Measurements from ENCODE around the gene PLET1.

PLET1 gene

DNA sequence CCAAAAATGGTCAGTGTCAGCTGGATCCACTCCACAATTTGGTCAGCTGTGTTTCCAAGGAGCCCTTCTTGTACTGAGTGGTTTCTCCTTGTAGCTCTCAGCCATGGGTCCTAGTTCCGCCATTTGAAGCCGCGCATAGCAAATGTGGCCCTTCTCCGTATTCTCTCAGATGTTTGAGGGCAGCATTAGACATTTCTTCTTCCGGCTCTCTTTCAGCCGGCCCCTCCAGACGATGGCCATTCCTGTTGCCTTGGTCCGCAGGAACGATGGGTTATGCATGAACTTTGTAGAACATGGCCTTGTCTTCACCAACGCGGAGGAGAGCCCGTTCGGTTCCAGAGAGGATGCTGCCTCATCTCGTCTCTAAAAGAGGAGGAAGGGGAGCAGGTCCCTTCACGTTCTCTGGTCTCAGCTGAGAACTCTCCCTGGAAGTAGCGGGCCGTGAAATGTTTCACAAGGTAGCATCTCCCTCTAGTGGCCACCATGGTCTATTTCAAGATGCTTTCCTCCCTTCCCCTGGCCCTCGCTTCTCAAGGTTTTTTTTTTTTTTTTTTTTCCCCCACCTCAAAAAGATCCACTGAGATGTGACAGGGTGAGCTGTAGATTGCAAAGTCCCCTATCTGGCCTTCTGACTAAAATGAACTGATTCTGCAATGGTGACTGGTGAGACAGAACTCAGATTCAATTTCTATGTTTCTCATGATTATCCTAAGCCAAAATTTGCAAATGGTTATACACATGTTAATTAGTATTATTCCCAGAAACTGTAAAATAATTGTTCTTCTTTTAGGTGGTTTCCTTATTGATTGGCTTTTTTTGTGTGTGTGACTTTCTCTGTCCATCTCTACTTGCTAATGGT lies 19.8 kb upstream of the PLET1 start:
- DNase-seq, result peak; percentile 74

DNA sequence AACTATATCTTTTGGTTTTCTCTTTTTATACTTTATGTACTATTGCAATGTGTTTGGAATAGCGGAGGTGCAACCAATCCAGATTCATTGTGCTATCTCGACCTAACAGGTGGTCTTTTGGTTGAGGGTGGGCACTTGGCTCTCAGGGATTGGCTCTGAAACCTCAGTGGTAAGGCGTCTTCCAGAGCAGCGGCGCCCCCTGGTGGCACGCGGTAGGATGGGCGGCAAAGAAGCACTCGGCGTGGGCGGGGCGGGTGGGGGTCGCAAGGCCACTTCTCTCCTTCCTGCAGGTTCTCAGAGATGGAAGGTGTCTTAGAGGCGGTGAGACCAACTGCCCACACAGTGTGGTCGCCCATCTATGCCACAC lies 19.2 kb upstream of the PLET1 start:
- peak; percentile 83 for DNase-seq

DNA sequence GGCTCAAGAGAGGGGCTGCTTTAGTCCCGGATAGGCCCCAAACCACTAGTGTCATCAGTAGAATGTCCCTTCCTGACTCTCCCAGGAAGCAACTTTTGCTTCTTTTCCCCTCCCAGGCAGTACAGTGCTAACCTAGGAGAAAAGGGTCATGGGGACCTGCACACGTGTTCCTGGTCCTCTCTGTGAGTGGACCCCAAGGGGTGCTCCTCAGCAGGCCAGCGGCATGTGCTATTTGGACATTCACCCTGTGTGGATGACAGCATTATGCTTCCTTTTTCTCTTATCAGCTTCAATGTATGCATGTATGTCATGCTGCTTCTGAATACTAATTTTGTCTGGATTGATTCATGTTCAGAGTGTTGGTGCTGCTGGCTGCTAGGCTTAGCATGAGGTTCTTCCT lies 18.1 kb upstream of the PLET1 start:
- no peak for DNase-seq

DNA sequence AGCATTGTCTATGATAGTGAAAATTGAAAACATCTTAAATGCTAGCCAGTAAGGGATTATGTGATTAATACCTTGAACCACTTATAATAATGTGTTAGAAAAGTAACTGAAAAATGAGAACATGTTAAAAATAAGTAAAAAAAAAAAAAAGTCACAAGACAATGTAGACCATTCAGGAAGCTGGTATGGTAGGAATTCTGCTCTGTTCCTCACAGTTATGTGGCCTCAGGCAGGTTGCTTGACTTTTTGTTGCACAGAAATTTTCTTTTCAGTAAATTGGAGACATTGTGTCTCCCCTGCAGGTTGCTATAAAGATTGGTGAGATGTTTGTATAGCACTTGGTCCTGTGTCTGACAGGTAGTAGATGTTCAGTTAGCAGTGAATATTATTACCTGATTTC lies 17.3 kb upstream of the PLET1 start:
- DNase-seq, result no peak

DNA sequence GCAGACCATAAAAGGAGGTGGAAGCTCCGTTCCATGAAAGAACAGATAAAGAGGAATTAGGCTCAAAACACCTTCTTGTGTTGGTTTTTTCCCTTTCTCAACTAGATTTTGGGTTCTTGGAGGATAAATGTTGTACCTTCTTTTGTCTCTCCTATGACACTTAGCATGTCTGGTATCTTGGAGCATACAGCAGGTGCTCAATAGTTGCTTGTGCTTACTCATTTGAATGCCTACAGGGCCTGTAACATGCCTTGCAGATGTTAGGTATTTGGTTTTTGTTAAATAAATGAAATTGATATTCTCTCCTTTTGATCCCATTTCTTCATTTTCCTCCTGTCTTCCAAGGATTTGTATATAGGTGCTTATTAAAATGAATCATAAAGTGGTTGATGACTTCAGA lies 16.4 kb upstream of the PLET1 start:
- no peak for DNase-seq

DNA sequence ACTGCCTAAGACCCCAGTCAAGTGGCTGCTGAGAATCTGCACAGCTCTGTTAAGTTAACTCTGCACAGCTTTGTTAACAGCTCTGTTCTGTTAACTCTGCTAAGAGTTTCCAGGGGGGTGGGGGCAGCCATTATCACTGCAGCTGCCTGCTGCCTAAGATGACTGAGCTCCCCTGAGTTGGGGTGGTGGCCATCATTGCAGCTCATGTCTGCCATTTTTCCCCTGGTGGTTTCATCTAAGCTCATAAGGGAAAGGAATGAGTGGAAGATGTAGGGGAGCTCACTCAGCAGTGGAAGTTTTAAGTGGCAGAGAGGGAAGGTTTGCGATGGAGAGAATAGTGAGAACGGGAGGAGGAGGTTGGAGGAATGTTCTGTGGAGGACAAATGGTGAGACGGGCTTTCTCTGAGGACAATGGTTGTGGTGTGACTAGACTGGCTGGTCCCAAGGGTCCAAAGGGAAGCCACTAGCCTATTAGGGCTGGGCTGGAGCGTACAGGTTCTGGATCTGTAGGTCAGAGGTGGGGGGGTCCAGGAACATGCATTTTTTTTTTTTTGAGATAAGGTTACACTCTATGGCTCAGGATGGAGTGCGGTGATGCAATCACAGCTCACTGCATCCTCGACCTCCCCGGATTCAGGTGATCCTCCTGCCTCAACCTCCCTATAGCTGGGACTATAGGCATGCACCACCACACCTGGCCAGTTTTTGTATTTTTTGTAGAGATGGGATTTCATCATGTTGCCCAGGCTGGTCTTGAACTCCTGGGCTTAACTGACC lies 13.5 kb upstream of the PLET1 start:
- peak; percentile 22 for DNase-seq

DNA sequence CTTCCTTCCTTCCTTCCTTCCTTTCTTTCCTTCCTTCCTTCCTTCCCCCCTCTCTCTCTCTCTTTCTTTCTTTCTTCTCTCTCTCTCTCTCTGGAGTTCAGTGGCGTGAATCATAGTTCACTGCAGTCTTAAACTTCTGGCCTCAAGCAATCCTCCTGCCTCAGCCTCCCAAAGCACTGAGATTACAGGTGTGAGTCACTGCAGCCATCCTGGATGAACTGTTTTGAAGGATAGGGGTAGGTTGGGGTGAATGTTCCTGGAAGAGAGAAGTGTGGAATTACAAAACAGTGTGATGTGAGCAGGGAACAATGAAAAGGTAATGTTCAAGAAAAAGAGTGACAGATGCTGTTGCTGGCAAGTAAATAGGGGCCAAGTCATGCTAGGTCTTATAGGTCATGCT lies 12.4 kb upstream of the PLET1 start:
- no peak for DNase-seq

DNA sequence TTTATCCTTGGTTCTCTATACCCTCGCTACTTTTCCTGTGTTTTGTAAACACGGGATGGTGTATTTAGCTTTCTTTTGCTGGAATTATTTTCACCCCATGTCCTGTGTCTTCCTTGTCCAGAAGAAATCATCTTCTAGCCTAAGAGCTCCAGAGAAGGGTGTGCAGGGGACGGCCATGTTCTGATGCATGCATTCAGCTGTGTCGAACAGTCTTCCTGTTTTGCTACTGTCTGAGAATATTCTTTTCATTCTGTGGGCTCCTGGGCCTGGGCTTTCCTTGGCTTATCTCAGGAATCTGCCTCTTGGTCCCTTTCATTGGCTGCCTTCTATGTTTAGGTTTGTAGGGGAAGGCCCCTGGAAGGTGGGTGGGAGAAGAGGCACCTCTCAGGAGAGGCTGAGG lies 10.6 kb upstream of the PLET1 start:
- no peak for DNase-seq

DNA sequence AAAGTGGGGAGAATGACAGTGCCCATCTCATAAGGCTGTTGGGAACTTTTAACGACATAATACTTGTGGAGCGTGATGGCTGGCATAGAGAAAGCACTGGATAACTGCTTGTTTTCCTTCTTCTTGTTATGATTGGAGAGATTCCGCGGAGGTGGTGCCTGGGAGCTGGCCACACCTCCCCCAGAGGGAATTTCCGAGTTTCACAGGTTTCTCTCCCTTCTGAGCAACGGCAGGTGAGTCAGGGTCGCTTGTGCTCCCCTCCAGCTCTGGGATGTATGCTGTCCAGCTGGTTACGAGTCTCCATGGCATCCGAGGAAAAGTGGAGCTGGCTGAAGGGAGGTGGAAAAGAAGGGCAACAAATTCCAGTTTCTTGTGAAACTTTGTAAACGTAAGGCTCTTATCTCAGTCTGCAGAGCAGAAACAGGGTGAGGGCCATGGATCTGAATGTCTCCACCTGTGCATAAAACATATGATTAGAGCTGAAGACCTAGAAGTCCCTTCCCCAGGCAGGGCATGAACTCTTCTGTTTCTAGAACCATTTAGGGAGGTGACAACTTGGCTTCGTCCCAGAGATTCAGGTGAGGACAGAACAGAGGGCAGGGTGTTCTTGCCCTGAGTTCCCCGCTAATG lies 10.0 kb upstream of the PLET1 start:
- DNase-seq, result no peak

DNA sequence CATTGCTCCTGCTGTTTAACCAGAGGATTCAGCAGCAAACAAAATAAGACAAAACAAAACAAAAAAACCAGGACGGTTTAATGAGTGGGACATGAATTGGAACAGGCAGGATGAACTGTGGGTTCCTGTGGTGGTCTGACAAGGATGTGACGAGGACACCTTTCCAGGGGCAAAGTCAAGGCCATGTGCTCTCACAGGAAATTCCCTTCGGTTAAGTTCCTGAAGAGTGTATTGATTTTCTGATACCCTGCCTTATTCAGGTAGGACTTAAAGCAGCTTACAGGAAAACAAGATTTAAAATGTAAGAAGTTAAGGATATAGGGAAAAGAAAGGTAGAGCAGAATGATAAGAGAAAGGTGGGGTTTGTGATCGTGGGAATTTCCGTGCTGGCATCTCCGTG lies 8.5 kb upstream of the PLET1 start:
- DNase-seq, result no peak

DNA sequence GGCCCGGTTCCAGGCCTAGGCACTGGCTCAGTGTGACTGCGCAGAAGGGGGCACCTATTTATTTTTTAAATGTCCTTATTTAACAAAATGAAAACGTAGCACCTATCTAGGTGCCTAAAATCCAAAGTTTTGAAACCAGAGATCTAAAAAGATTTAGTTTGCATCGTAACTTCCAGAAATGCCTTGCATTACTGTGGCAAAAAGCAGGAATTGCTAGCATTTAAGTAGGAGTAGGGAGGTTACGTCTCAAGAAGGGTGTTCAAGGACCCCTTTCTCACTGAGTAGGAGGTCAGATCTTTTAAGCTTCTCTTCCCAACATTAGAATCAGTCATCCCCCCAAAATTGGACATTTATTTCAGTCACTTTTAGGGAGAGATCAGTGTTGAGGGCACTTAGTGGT lies 7.7 kb upstream of the PLET1 start:
- no peak for DNase-seq

DNA sequence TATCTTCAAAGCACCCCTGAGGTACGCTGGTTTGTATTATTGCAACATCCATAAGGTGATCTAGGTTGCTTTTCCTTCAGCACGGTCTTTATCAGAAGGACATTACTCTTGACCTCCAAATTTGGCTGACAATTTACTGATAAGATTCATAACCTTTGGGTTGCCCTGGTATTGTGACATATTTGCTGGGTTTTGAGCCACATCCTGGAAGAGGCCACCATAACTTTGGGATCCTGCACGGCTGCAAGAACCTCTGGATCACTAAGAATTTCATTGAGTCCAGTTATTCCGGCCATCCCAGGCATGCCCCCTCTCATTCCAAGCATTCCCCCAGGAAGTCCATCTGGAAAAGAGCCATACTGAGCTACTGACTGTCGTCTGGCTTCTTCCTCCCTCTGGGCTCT lies 6.5 kb upstream of the PLET1 start:
- DNase-seq, result no peak

DNA sequence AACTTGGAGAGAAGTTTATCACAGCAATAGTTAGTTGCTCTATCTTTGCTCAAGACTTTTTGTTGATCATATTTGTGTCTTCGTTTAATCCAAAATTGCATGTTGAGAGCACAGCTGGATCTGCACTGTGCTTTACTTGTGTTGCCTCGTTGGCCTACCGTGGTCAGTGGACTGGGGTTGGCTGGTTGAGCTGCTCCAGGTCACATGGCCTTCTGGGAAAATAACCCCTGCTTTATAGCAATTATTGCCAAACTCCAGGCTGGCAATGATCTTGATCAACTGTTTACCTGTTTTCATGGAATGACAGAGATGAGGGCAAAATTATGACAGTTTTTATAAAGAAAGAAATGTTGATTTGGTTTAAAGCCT lies 5.7 kb upstream of the PLET1 start:
- no peak for DNase-seq

DNA sequence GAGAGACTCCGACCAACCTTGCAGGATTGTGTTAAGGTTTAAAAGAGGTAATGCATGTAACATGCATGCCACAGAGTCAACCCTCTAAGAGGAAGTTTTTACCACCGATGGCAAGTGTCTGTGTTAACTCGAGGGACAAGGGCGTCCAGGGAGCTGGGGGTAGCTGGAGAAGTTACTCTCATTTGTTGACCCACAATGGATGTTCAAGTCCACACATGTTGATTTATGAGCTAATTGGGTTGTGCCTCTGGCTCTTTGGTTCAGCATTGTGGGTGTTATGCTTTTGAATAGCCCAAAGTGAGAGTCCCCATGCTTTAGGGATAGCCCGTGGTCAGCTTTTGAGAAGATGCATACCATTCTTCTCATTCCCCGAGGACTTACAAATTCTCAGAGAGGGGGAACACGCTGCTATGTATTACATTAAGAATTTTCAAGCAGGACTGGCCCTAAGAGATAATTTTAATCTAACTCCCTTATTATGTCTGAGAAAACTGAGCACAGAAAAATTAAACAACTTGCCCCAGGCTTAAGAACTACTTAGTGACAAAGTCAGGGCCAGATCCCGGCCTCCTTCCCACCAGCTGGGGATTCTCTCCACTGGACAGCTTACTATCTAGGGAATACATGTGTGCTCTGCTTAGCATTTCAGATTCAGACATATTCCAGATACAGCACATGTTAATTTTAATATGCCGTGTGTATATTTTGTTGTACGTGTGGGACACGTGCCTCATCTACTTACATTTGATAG lies 5.2 kb upstream of the PLET1 start:
- no peak for DNase-seq

DNA sequence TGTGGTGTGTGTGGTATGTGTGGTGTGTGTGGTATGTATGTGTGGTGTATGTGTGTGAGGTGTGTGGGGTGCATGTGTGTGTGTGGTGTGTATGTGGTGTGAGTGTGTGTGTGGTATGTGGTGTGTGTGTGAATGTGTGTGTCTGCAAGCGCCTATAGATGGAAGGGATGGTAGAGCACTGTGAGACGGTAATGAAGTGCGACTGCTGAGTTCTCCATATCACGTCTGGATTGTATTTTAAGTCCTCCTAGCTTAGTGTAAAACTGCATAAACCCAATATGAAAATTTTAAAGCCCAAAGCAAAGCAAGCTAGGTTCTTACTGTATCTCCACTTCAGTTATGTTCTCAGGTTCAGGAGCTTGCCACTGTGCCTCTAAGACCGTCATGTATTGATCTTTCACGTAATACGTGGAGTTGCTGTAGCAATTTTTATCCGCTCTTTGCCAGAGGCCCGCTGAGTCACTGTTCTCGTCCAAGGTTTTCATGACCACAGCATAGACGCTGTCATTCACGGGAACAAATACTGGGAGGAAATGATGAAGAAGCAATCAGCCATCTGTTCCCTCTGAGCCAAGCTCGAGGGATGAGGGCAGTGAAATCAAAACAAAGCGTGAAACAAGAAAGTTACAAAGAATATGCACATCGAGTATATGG lies 5.5 kb downstream of the PLET1 start:
- no peak for DNase-seq

DNA sequence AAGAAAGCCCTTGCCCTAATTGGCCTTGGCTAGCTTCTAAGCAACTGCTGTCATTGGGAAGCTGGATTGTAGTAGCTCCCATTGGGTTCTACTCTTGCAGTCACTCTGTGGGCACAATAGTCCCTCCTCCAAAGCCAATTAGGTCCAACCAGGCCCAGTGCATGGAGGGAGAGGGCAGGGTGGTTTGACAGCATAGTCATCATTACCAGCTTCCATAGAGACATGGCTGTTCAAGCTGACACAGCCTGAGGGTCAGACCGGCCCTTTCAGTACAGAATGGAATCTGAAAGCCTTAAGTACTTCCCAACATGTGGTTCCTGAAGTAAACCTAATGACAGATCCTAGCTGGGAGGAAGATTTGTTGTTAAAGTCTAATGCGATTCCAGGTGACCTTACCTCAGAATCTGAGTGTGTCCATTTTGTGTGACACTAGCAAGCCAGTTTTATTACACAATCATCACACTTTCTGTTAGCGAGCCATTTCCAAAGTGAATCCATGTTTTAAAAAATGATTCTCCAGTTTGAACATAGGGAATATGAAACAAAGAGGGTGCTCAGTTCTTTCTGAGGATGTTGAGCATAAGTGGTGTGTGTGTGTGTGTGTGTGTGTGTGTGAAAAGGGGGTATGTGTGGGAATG lies 6.9 kb downstream of the PLET1 start:
- no peak for DNase-seq

DNA sequence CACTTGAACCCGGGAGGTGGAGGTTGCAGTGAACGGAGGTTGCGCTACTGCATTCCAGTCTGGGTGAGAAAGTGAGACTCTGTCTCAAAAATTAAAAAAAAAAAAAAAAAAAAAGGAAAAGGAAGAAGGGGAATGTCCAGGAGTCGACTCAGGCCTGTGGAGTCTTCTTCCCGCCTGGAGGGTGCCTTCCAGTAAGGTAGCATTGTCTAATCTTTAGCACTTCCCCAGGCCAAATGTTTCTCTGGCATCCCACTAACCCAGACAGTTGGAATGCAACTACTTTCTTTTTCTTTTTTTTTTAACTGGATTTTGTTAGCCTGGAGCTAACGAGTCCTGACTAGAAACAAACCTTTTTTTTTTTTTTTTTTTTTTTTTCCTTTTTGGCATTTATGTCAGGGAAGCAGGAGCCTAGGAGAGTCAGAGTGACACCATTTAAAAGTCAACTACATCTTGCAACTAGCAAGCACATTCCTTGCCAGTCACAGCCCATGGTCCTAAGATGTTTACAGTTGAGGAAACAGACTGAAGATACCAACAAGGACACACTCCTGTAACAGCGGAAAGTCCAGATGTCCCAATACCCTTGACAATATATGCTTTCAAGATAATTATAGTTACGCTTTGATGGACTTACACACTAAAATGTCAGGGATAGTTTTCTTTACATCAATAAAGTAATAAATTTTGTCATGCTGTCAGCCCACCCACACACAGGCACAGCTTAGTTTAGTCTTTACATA lies 10.6 kb downstream of the PLET1 start:
- no peak for DNase-seq

DNA sequence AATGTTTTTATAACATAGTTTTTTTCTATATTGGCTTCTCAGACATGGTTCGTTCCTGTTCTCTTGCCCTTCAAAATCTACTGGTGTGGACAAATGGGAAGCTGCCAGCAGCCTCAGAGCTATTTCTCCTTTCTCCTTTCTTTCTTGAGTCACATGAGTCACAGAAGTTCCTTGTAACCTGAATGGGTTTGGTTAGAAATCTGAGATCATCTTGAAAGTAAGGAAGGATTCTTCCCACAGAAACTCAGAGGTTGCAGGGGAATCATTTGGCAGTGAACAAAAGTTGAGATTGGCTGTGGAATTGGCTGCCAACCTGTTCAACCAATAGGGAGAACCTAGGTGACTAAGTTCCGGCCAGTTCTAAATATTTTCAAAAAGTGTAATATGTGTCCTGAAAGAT lies 12.5 kb downstream of the PLET1 start:
- no peak for DNase-seq

DNA sequence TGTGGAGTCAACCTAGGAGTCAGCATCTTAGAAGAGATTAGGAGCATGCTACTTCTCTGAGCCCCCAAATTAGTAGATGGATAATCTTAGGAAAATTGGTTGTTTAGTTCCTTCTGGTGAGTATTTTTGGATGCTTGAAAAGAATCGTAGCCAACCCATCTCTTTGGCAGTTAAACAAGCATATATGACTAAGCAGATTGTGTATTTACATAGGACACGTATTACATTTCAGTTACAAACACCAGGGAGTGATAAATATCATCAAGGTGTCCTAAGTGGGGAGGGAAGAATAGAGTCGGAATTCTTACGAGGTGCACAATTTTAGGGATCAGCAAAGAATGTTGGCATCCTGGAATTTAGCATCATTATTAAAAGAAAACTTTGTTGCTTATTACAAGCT lies 13.5 kb downstream of the PLET1 start:
- no peak for DNase-seq

DNA sequence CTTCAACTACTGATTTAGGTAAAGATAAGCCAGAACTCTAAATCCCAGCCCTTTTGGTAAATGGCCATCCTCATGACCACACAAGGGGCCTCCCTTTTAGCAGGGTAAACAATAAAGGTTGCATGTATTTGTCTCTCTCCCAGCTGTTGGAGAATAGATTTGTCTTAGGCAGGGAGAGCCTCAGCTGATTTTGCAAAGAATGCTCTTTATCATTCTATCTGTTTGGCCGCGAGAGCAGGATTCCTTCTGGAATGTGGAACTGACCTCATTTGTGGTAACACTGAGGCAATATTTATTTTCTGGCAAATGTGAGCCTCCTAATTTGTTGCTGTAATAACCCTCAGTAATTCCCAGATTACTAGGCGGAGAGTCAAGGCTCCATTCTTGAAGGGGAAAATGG lies 19.2 kb downstream of the PLET1 start:
- DNase-seq, result no peak

DNA sequence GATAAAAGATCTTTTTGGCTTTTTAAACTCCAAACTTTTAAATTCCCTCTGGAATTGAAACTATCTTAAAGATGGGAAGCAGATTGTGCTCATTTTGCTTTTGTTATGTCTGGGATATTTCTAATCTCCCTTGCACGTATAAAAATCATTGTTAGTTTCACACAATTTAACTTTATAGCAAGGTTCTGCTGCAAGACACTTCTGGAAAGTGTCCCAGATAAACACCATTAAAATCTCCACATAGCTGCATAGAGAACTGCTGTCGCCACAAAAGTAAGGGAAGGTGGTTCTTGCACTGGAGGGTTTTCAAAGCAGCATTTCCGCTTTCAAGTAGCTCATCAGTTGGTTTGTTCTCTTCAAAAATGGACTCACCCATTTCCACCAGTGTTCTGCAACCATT lies 22.6 kb downstream of the PLET1 start:
- DNase-seq, result no peak

DNA sequence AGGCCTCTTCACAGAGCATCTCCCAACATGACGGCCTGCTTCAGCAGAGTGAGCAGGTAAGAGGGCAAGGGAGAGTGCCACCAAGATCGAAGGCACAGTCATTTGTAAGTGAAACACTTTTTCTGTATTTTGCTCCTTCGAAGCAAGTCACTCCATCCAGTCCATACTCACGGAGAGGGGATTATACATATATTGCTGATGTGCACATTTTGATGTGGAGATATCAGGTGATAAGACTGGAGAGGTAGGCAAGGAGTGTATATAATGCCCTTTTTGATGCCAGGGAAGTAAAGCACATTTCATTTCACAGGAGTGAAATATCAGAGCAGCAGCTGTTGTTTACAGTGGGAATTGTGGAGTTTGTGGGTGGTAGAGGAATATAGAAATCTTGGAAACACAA lies 23.2 kb downstream of the PLET1 start:
- no peak for DNase-seq

All from activated CD4-positive, alpha-beta T cell treated with anti-CD3 and anti-CD28 coated beads for 48 hours (primary cell).